Sigmoid colon (tissue), 4 donors: ENCODE measurements around the gene TAOK2.

Source experiments
- POLR2A ChIP-seq, 2 donors: fragments of 450-650 bp; IDR thresholded peaks; one replicate each; pipeline ENCODE4 v1.6.1; 2016; ENCODE audit warnings: antibody characterized with exemption in 2 of 2, mild to moderate bottlenecking in 2 of 2, moderate library complexity in 2 of 2
- POLR2AphosphoS5 ChIP-seq, 4 donors: sonication (generic); formaldehyde crosslinking; IDR thresholded peaks; one replicate each; pipeline ENCODE4 v1.6.1; 2017; ENCODE audit warnings: antibody characterized with exemption in 4 of 4

GRCh38 chr16:29983420-29984136 is 9.9 kb downstream of the TAOK2 start:
- TF ChIP-seq POLR2A (IDR thresholded peaks at IDR 0.05) (no peak), POLR2AphosphoS5 (IDR thresholded peaks at IDR 0.05) (no peak)
